Uterus (tissue), 4 donors: ENCODE measurements around the gene HOXC5. TPM values are rescaled to one million over a fixed set of nuclear protein-coding genes. Genes with fewer than 3 reads are reported as not detected.

Source experiments
- DNase-seq, 2 donors: peaks; one replicate each; pipeline ENCODE4 v3.0.0-alpha.2; 2019 to 2020
- H3K27ac ChIP-seq, 2 donors: fragments of 200-600 bp; sonication (generic); 1 replicate in 1 of 2; 2 replicates in 1 of 2; pipeline ENCODE4 v1.5.1; 2016 to 2018
- H3K27me3 ChIP-seq, 2 donors: fragments of 200-600 bp; sonication (generic); one replicate each; pipeline ENCODE4 v1.5.1; 2018 to 2019; ENCODE audit warnings: control low read depth in 1 of 2
- H3K36me3 ChIP-seq, 2 donors: fragments of 200-600 bp; sonication (generic); one replicate each; pipeline ENCODE4 v1.5.1; 2019; ENCODE audit warnings: control low read depth in 1 of 2
- H3K4me1 ChIP-seq, 2 donors: fragments of 200-600 bp; sonication (generic); one replicate each; pipeline ENCODE4 v1.5.1; 2018 to 2019; ENCODE audit warnings: control low read depth in 1 of 2
- H3K4me3 ChIP-seq, 2 donors: fragments of 200-600 bp; sonication (generic); 1 replicate in 1 of 2; 2 replicates in 1 of 2; pipeline ENCODE4 v1.5.1; 2018 to 2019; ENCODE audit warnings: mild to moderate bottlenecking in 1 of 2
- H3K9me3 ChIP-seq, 2 donors: fragments of 200-600 bp; sonication (generic); one replicate each; pipeline ENCODE4 v1.5.1; 2019; ENCODE audit warnings: control low read depth in 1 of 2
- CTCF ChIP-seq, 4 experiments: fragments of 200-600 bp in 2 of 4; fragments of 450-650 bp in 2 of 4; sonication (generic) in 2 of 4; IDR thresholded peaks; one replicate each; pipeline ENCODE4 v1.5.1; 2016 to 2019; ENCODE audit warnings: antibody characterized with exemption in 4 of 4, mild to moderate bottlenecking in 2 of 4, moderate library complexity in 1 of 4
- POLR2A ChIP-seq, 2 donors: fragments of 450-650 bp; IDR thresholded peaks; one replicate each; pipeline ENCODE4 v1.6.1; 2016; ENCODE audit warnings: antibody characterized with exemption in 2 of 2, mild to moderate bottlenecking in 1 of 2, moderate library complexity in 1 of 2
- intact Hi-C: fragments of 100-400 bp; cut with DNase I; formaldehyde crosslinking; loops from one replicate; pipeline ENCODE4 v1.15.1; 2023; ENCODE audit warnings: low total_unique reads
- total RNA-seq, 4 donors: library from RNA; depleted of rRNA in 3 of 4; stranded (reverse); fragments of >200 nt in 3 of 4; gene quantifications; one replicate each; pipeline versions ENCODE4 v1.1.0 to v1.2.4, GENCODE V29; 2014 to 2023
- donor health status: DM: yes; HTN: yes; CAD: no.

HOXC5 gene
- total RNA-seq, 4 donors from 2014 or later: 3.5 to 10.2 TPM; not detected in 2

GRCh38 chr12:54012631-54013409 lies 20.0 kb upstream of the HOXC5 start:
- Histone ChIP-seq H3K36me3 (no peaks in the 10 kb centered on the region), H3K4me3 (no peak overlapping the region), H3K4me1 (no peaks in the 10 kb centered on the region), H3K9me3 (no peaks in the 10 kb centered on the region), H3K27ac (no peak overlapping the region), H3K27me3 (peaks cover 0 to 35% of the 10 kb centered on the region in 2 donors)
- no peak for TF ChIP-seq POLR2A (IDR thresholded peaks at IDR 0.05)
- TF ChIP-seq CTCF (IDR thresholded peaks at IDR 0.05): no peak
- DNase-seq: no peak
- intact Hi-C loops: no loop called here

- Histone ChIP-seq H3K9me3 (no peaks in the 10 kb centered on the region), H3K27me3 (peaks cover 0 to 26% of the 10 kb centered on the region in 2 donors), H3K4me3 (no peak overlapping the region), H3K36me3 (no peaks in the 10 kb centered on the region), H3K4me1 (no peaks in the 10 kb centered on the region), H3K27ac (peak overlapping the region in 1 of 2 donors; percentile 5)
- no peak for TF ChIP-seq CTCF (IDR thresholded peaks at IDR 0.05)
- no peak for TF ChIP-seq POLR2A (IDR thresholded peaks at IDR 0.05)
- DNase-seq: no peak
- intact Hi-C loops: no loop called here
Observed at GRCh38 chr12:54014377-54015017, 18.4 kb upstream of the HOXC5 start.

GRCh38 chr12:54015018-54015931 lies 17.6 kb upstream of the HOXC5 start:
- Histone ChIP-seq H3K4me3 (no peak overlapping the region), H3K27ac (no peak overlapping the region), H3K36me3 (no peaks in the 10 kb centered on the region), H3K27me3 (peaks cover 0 to 21% of the 10 kb centered on the region in 2 donors), H3K9me3 (no peaks in the 10 kb centered on the region), H3K4me1 (no peaks in the 10 kb centered on the region)
- TF ChIP-seq POLR2A (IDR thresholded peaks at IDR 0.05): no peak
- TF ChIP-seq CTCF (IDR thresholded peaks at IDR 0.05): no peak
- DNase-seq: no peak
- intact Hi-C loops: no loop called here

GRCh38 chr12:54016051-54016450 lies 16.8 kb upstream of the HOXC5 start:
- Histone ChIP-seq H3K27me3 (peaks cover 0 to 21% of the 10 kb centered on the region in 2 donors), H3K36me3 (no peaks in the 10 kb centered on the region), H3K4me3 (peak overlapping the region; percentile 32 to 49), H3K9me3 (no peaks in the 10 kb centered on the region), H3K27ac (peak overlapping the region in 1 of 2 donors; percentile 84), H3K4me1 (no peaks in the 10 kb centered on the region)
- intact Hi-C loops: no loop called here
- no peak for TF ChIP-seq CTCF (IDR thresholded peaks at IDR 0.05)
- TF ChIP-seq POLR2A (IDR thresholded peaks at IDR 0.05): no peak
- no peak for DNase-seq
